ENCODE measurements around the gene GCLC.

Gene GCLC

GRCh38 chr6:53497905-53498304 lies 47.0 kb downstream of the GCLC start (continued):
- no peak for TF ChIP-seq ZNF398 (tag by site-specific recombination; IDR thresholded peaks at IDR 0.05)
- TF ChIP-seq HIC1 (tag by site-specific recombination; IDR thresholded peaks at IDR 0.05), result no peak
- TF ChIP-seq ZNF623 (tag by site-specific recombination; IDR thresholded peaks at IDR 0.05), result no peak
- TF ChIP-seq ZNF391 (tag by site-specific recombination; IDR thresholded peaks at IDR 0.05; ENCODE audit: borderline replicate concordance, low read depth), result no peak
- TF ChIP-seq ZNF629 (tag by site-specific recombination; IDR thresholded peaks at IDR 0.05), result no peak

GRCh38 chr6:53496797-53497375 lies 48.0 kb downstream of the GCLC start:
- ChIA-PET POLR2A (interaction anchor here (1.4 to 1.9 kb wide), 2 partner anchors 48 to 155 kb away, joined by 3 to 9 read pairs; partner anchors contain the start of gene GCLC), CTCF (interaction anchor here (0.5 to 8.7 kb wide), 18 partner anchors 10 to 463 kb away, joined by 3 to 270 read pairs (median 6); no protein-coding TSS in a partner anchor)
- no peak overlapping the region for H3K4me3 ChIP-seq (ENCODE audit: low read depth, low read length)
- H3K36me3 ChIP-seq (ENCODE audit: control insufficient read depth in 2 of 2, insufficient read depth in 1 of 2, low read length in 2 of 2), result peaks cover 16 to 43% of the 10 kb centered on the region in 2 experiments; a peak in 2 of 3 replicates
- no peaks in the 10 kb centered on the region for H3K9me3 ChIP-seq (ENCODE audit: control insufficient read depth, insufficient read depth, low read depth, low read length)
- TF ChIP-seq BCL6B (tag by site-specific recombination; IDR thresholded peaks at IDR 0.05) (no peak), ZNF394 (tag by site-specific recombination; IDR thresholded peaks at IDR 0.05; ENCODE audit: borderline replicate concordance) (no peak), ZNF560 (tag by site-specific recombination; IDR thresholded peaks at IDR 0.05; ENCODE audit: borderline replicate concordance) (no peak), ZNF585B (tag by site-specific recombination; IDR thresholded peaks at IDR 0.05) (no peak), HOXA7 (CRISPR knock-in tag; IDR thresholded peaks at IDR 0.05; ENCODE audit: borderline replicate concordance) (no peak), ZSCAN23 (tag by site-specific recombination; IDR thresholded peaks at IDR 0.05) (no peak), ZSCAN18 (tag by site-specific recombination; IDR thresholded peaks at IDR 0.05) (no peak), SCRT2 (tag by site-specific recombination; IDR thresholded peaks at IDR 0.05) (no peak), WT1 (tag by site-specific recombination; IDR thresholded peaks at IDR 0.05) (no peak), ZNF138 (tag by site-specific recombination; IDR thresholded peaks at IDR 0.05; ENCODE audit: borderline replicate concordance) (no peak), SETDB1 (IDR thresholded peaks at IDR 0.05; ENCODE audit: insufficient read length, low read length) (no peak), ZNF600 (tag by site-specific recombination; IDR thresholded peaks at IDR 0.05) (no peak), ZNF341 (tag by site-specific recombination; IDR thresholded peaks at IDR 0.05; ENCODE audit: low read depth) (no peak), ZNF324 (tag by site-specific recombination; IDR thresholded peaks at IDR 0.05) (no peak), ZNF530 (tag by site-specific recombination; IDR thresholded peaks at IDR 0.05; ENCODE audit: low read depth) (no peak), ZNF544 (tag by site-specific recombination; IDR thresholded peaks at IDR 0.05) (no peak), SCRT1 (tag by site-specific recombination; IDR thresholded peaks at IDR 0.05; ENCODE audit: borderline replicate concordance) (no peak), KLF7 (tag by site-specific recombination; IDR thresholded peaks at IDR 0.05; ENCODE audit: borderline replicate concordance) (no peak), TSHZ1 (tag by site-specific recombination; IDR thresholded peaks at IDR 0.05; ENCODE audit: borderline replicate concordance) (no peak)
- H3K4me1 ChIP-seq (ENCODE audit: control insufficient read depth, insufficient read depth, low read length), result peaks cover 2% of the 10 kb centered on the region; the same call in 1 of the 2 replicates
- H3K27ac ChIP-seq (ENCODE audit: extremely low read depth, low read depth, low read length), result no peak overlapping the region
